BLaER1 (cell line): ENCODE measurements around the gene MS4A15.
A peak's percentile ranks its signal among the peaks of the same experiment; 100 is the strongest.
"Not testable (repeated sequence)": the region's sequence is repeated elsewhere in the genome, so short reads cannot be mapped to it uniquely, and the experiment has no call there.

Experiments used
- H3K27ac ChIP-seq: shearing (Covaris generic); formaldehyde crosslinking; 2 replicates; pipeline ENCODE4 v1.8.1; 2022
- H3K27me3 ChIP-seq: shearing (Covaris generic); formaldehyde crosslinking; 2 replicates; pipeline ENCODE4 v1.8.1; 2022
- H3K36me3 ChIP-seq: shearing (Covaris generic); formaldehyde crosslinking; 2 replicates; pipeline ENCODE4 v1.8.1; 2022
- H3K4me1 ChIP-seq: shearing (Covaris generic); formaldehyde crosslinking; 2 replicates; pipeline ENCODE4 v1.8.1; 2022
- H3K4me2 ChIP-seq: shearing (Covaris generic); formaldehyde crosslinking; 2 replicates; pipeline ENCODE4 v1.8.1; 2022
- H3K4me3 ChIP-seq: shearing (Covaris generic); formaldehyde crosslinking; 2 replicates; pipeline ENCODE4 v1.8.1; 2022
- H3K9ac ChIP-seq: shearing (Covaris generic); formaldehyde crosslinking; 2 replicates; pipeline ENCODE4 v1.8.1; 2022
- H3K9me3 ChIP-seq: shearing (Covaris generic); formaldehyde crosslinking; 2 replicates; pipeline ENCODE4 v1.8.1; 2022
- H4K20me1 ChIP-seq: shearing (Covaris generic); formaldehyde crosslinking; 2 replicates; pipeline ENCODE4 v1.8.1; 2022
- Cebpa-rat ChIP-seq: shearing (Covaris generic); IDR thresholded peaks from 2 replicates; pipeline ENCODE4 v1.8.1; 2022

The MS4A15 gene

DNA sequence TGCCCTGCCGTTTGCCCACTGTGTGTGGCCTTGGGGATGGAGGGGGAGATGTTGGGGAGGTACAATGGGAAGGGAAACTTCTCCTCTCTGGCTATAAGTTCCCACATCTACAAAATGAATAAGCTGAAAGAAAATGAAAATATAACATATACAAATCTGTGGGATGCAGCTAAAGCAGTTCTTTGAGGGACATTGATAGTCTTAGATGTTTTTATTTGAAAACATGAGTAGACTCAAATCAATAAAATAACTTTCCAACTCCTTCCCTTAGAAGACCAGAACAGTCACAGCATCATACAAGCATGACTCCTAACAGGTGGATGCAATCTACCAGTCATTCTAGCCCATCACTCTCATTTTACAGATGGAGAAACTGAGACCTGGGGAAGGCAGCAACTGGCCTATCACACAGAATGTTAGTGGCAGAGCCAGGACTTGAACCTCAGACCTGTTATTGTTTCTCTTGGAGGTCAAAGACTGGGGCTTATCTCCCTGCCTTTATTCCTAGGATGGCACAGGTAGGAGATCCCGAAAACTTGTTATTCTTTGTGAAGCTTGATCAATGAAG is 60.0 kb downstream of the MS4A15 start:
- Histone ChIP-seq H4K20me1 (no peaks in the 10 kb centered on the region), H3K27me3 (no peaks in the 10 kb centered on the region), H3K36me3 (no peaks in the 10 kb centered on the region), H3K4me2 (no peak overlapping the region), H3K27ac (no peak overlapping the region), H3K9ac (no peak overlapping the region), H3K4me3 (no peak overlapping the region), H3K9me3 (peaks cover 44% of the 10 kb centered on the region), H3K4me1 (peaks cover 8% of the 10 kb centered on the region)
- TF ChIP-seq Cebpa-rat, result no peak

DNA sequence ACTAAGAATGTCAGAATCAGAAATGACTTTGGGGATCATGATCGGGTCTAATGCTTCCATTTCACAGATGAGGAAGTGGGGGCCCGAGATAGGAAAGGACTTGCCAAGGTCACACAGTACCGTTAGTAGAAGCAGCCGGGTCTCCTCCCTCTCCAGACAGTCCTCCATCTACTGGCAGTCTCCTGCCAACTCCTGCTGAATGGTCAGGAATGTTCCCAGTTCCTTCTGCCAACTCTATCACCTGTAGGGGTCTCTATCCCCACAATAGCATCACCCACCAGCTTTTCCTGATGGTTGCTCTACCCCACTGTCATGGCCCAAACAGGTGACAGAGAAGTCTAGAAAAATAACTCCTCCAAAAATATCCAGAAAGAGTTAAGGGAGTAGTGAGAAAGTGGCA is 61.4 kb downstream of the MS4A15 start:
- H3K9ac ChIP-seq, result no peak overlapping the region
- TF ChIP-seq Cebpa-rat, result no peak
- H3K27ac ChIP-seq, result no peak overlapping the region
- H3K4me3 ChIP-seq, result no peak overlapping the region
- no peaks in the 10 kb centered on the region for H3K36me3 ChIP-seq
- no peak overlapping the region for H3K4me2 ChIP-seq
- peaks cover 18% of the 10 kb centered on the region for H3K4me1 ChIP-seq
- peaks cover 35% of the 10 kb centered on the region for H3K9me3 ChIP-seq
- H3K27me3 ChIP-seq, result no peaks in the 10 kb centered on the region
- H4K20me1 ChIP-seq, result no peaks in the 10 kb centered on the region

DNA sequence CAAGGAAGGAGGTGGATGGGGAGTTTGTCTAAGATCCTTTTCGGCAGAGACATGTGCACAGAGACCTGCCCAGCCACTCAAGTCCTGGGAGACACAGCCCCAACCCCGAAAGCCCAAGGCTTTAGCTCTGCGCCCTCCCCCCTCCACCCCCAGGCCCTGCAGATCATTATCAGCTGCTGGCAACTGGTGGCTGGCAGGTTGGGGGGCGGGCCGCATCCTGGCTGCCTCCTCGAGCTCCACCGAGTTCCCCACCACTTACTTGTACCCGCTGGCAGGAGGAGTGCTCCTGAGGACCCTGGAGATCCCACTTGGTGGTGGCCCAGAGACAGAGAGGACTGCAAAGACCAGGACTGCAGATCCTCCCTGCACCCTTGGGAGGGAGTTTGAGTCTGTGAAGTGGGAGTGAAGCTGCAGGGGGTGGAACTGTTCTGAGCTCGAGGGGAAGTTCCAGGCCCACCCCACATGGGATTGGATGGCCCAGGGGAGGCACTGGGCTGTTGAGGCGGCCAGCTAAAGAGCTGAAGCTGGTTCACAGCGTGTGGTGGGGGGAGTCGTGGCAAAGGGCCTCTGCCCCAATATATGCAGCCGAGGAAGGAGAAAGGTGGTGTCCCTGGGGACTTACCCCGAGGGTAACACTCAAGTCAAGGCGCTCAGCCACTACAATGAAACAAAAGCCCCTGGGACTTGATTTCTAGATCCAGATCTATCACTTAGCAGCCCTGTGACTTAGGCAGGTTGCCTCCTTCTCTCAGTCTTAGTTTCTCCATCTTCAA is 65.3 kb downstream of the MS4A15 start:
- peaks cover 18% of the 10 kb centered on the region for H3K4me1 ChIP-seq
- peak overlapping the region; percentile 69 for H3K4me2 ChIP-seq
- no peak overlapping the region for H3K27ac ChIP-seq
- H3K4me3 ChIP-seq, result no peak overlapping the region
- H3K9ac ChIP-seq, result peak overlapping the region; percentile 15; the same call in 1 of the 2 replicates
- no peak for TF ChIP-seq Cebpa-rat
- H3K36me3 ChIP-seq, result no peaks in the 10 kb centered on the region
- peaks cover 7% of the 10 kb centered on the region for H3K9me3 ChIP-seq
- H3K27me3 ChIP-seq, result no peaks in the 10 kb centered on the region
- no peaks in the 10 kb centered on the region for H4K20me1 ChIP-seq

GRCh38 chr11:60823745-60824306 is 67.2 kb downstream of the MS4A15 start:
- H3K27ac ChIP-seq, H3K36me3 ChIP-seq, H3K9ac ChIP-seq, H3K27me3 ChIP-seq, H3K4me2 ChIP-seq, H4K20me1 ChIP-seq, H3K4me3 ChIP-seq, H3K9me3 ChIP-seq: not testable (repeated sequence)
- peaks cover 18% of the 10 kb centered on the region for H3K4me1 ChIP-seq

DNA sequence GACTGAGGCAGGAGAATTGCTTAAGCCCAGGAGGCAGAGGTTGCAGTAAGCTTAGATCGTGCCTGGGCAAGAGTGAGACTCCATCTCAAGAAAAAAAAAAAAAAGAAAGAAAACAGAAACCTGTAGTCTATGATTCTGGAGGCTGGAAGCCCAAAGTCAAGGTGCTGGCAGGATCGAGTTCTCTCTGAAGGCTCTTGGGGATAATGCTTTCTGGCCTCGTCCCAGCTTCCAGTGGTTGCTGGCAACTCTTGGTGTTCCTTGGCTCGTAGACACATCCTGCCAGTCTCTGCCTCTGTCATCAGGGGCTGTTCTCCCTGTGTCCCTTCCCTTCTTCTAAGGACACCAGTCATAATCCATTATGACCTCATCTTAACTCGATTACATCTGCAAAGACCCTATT is 68.5 kb downstream of the MS4A15 start:
- Histone ChIP-seq H3K4me3 (no peak overlapping the region), H3K36me3 (no peaks in the 10 kb centered on the region), H3K9ac (no peak overlapping the region), H3K27me3 (no peaks in the 10 kb centered on the region), H3K27ac (no peak overlapping the region), H3K4me2 (no peak overlapping the region), H4K20me1 (no peaks in the 10 kb centered on the region), H3K4me1 (peaks cover 18% of the 10 kb centered on the region), H3K9me3 (no peaks in the 10 kb centered on the region)
- no peak for TF ChIP-seq Cebpa-rat

DNA sequence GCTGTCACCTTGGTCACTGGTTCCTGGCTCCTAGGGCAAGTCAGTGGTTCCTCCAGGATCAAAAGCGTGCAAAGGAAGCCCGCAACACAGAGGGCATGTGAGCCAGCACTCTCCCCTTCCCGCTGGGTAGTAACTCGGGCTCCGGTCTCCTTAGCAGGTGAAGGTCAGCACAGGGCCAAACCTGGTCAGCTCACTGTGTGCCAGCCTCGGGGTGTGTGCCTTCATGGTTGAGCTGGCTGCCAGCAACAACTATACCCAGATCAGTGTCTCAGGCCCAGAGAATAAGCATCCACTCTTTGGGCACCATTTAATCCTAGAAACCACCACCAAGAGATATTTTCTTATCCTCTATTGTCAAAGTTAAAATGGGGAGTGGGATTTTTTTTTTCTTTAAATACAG is 69.1 kb downstream of the MS4A15 start:
- Histone ChIP-seq H3K9me3 (no peaks in the 10 kb centered on the region), H3K27ac (no peak overlapping the region), H3K4me1 (peaks cover 18% of the 10 kb centered on the region), H3K9ac (no peak overlapping the region), H4K20me1 (no peaks in the 10 kb centered on the region), H3K4me3 (no peak overlapping the region), H3K36me3 (no peaks in the 10 kb centered on the region), H3K27me3 (no peaks in the 10 kb centered on the region), H3K4me2 (no peak overlapping the region)
- no peak for TF ChIP-seq Cebpa-rat
